A549 (cell line): ENCODE results near the gene PGA5. TPM values are rescaled to one million over a fixed set of nuclear protein-coding genes. Genes with fewer than 3 reads are reported as not detected.

ENCODE experiments used
- ATAC-seq, 2 experiments: fragments of 200-7000 bp in 1 of 2; fragments of >200 bp in 1 of 2; cut with Nextera tagmentation in 1 of 2; cut with Tn5 transposase in 1 of 2; 3 replicates each; pipeline versions ENCODE4 v1.8.0 to v1.9.1; 2018 to 2020; ENCODE audit warnings: mild to moderate bottlenecking in 1 of 2, moderate library complexity in 1 of 2
- CTCF ChIA-PET: fragments of 300-600 bp; sonication (Branson Sonifier 250); formaldehyde crosslinking; extraction: SDS; loops from one replicate; lab custom pipeline; 2021; ENCODE audit warnings: antibody characterized with exemption, inconsistent platforms; lab: Yijun Ruan, JAX
- POLR2A ChIA-PET: fragments of 350-600 bp; formaldehyde crosslinking; extraction: SDS; loops from one replicate; lab custom pipeline; 2021; ENCODE audit warnings: antibody characterized with exemption, inconsistent platforms; lab: Yijun Ruan, JAX
- DNase-seq, 2 experiments: peaks; one replicate each; pipeline versions ENCODE4 v3.0.0 to v3.0.0-alpha.2; 2011 to 2016; ENCODE audit warnings: low read depth in 1 of 2, low spot score in 1 of 2
- FAIRE-seq: peaks from 2 replicates; lab custom pipeline; 2011; peaks lifted over from hg19 to GRCh38; lab: Jason Lieb, UNC
- H3K27ac ChIP-seq, 2 experiments: fragments of >200 bp; sonication (Bioruptor Twin); formaldehyde crosslinking; 3 replicates each; pipeline ENCODE4 v1.5.1; 2016 to 2017
- H3K4me1 ChIP-seq: fragments of >200 bp; sonication (Bioruptor Twin); formaldehyde crosslinking; 3 replicates; pipeline ENCODE4 v1.6.1; 2016
- H3K4me2 ChIP-seq: fragments of >200 bp; sonication (Bioruptor Twin); formaldehyde crosslinking; 3 replicates; pipeline ENCODE4 v1.6.1; 2016
- H3K4me3 ChIP-seq: fragments of >200 bp; sonication (Bioruptor Twin); formaldehyde crosslinking; 3 replicates; pipeline ENCODE4 v1.5.1; 2016
- H3K9me3 ChIP-seq: fragments of >200 bp; sonication (Bioruptor Twin); formaldehyde crosslinking; 3 replicates; pipeline ENCODE4 v1.6.1; 2016
- ATOH8 ChIP-seq: fragments of 250-450 bp; sonication (Bioruptor Pico); IDR thresholded peaks from 2 replicates; pipeline ENCODE4 v1.5.0; 2020; ENCODE audit warnings: low read depth, mild to moderate bottlenecking, moderate library complexity
- CBX2 ChIP-seq: fragments of 200-600 bp; sonication (generic); IDR thresholded peaks from 2 replicates; pipeline ENCODE4 v1.6.1; 2016; ENCODE audit warnings: low read depth, mild to moderate bottlenecking, borderline replicate concordance
- CEBPB ChIP-seq, 2 experiments: fragments of >200 bp in 1 of 2; sonication (Bioruptor Twin) in 1 of 2; formaldehyde crosslinking in 1 of 2; IDR thresholded peaks; 2 replicates each; pipeline ENCODE4 v1.6.1; 2012 to 2016
- E2F6 ChIP-seq: IDR thresholded peaks from 2 replicates; pipeline ENCODE4 v1.6.1; 2012; ENCODE audit warnings: low read depth, borderline replicate concordance
- EHF ChIP-seq: fragments of 250-450 bp; sonication (Bioruptor Pico); IDR thresholded peaks from 2 replicates; pipeline ENCODE4 v1.5.0; 2020; ENCODE audit warnings: mild to moderate bottlenecking
- GATA3 ChIP-seq: IDR thresholded peaks from 2 replicates; pipeline ENCODE4 v1.6.1; 2012; ENCODE audit warnings: borderline replicate concordance
- HDAC2 ChIP-seq: fragments of 200-600 bp; sonication (generic); IDR thresholded peaks from 2 replicates; pipeline ENCODE4 v1.6.1; 2016
- HEYL ChIP-seq: fragments of 250-450 bp; sonication (Bioruptor Pico); IDR thresholded peaks from 2 replicates; pipeline ENCODE4 v1.8.0; 2021; ENCODE audit warnings: mild to moderate bottlenecking, moderate library complexity
- HOXB13 ChIP-seq: fragments of 250-450 bp; sonication (Bioruptor Pico); IDR thresholded peaks from 2 replicates; pipeline ENCODE4 v1.5.0; 2020; ENCODE audit warnings: low read depth, mild to moderate bottlenecking, moderate library complexity
- HOXB5 ChIP-seq: fragments of 250-450 bp; sonication (Bioruptor Pico); IDR thresholded peaks from 2 replicates; pipeline ENCODE4 v1.5.0; 2020; ENCODE audit warnings: mild to moderate bottlenecking, moderate library complexity
- JUN ChIP-seq, 2 experiments: fragments of >200 bp; sonication (Bioruptor Twin); formaldehyde crosslinking; IDR thresholded peaks; 2 replicates in 1 of 2; 3 replicates in 1 of 2; pipeline ENCODE4 v1.6.1; 2016 to 2017
- MAFK ChIP-seq: fragments of 450-650 bp; IDR thresholded peaks from 2 replicates; pipeline ENCODE4 v1.6.1; 2014; ENCODE audit not compliant: partially characterized antibody
- MAX ChIP-seq: IDR thresholded peaks from 2 replicates; pipeline ENCODE4 v1.6.1; 2012
- MAZ ChIP-seq: fragments of 150-350 bp; IDR thresholded peaks from 2 replicates; pipeline ENCODE4 v1.6.1; 2014; ENCODE audit warnings: antibody characterized with exemption, low read depth, low read length, borderline replicate concordance
- MYC ChIP-seq: IDR thresholded peaks from 2 replicates; pipeline ENCODE4 v1.6.1; 2012; ENCODE audit warnings: mild to moderate bottlenecking, inconsistent platforms, low read length, improper control_type of control experiment, borderline replicate concordance
- NFE2L2 ChIP-seq: fragments of 150-350 bp; conservative IDR thresholded peaks from 2 replicates; pipeline ENCODE4 v1.6.1; 2014; ENCODE audit warnings: low read length
- NPAS2 ChIP-seq: fragments of 250-450 bp; sonication (Bioruptor Pico); IDR thresholded peaks from 2 replicates; pipeline ENCODE4 v1.8.0; 2022; ENCODE audit warnings: mild to moderate bottlenecking, moderate library complexity, borderline replicate concordance
- PHF8 ChIP-seq: fragments of 200-600 bp; sonication (generic); IDR thresholded peaks from 2 replicates; pipeline ENCODE4 v1.6.1; 2016; ENCODE audit warnings: low read depth, mild to moderate bottlenecking, antibody characterized with exemption, moderate library complexity, borderline replicate concordance
- POLR2AphosphoS2 ChIP-seq: conservative IDR thresholded peaks from 2 replicates; pipeline ENCODE4 v1.6.1; 2012; ENCODE audit warnings: low read length, improper control_type of control experiment, inconsistent platforms
- RARB ChIP-seq: fragments of 250-450 bp; sonication (Bioruptor Pico); IDR thresholded peaks from 2 replicates; pipeline ENCODE4 v1.8.0; 2021; ENCODE audit warnings: mild to moderate bottlenecking, moderate library complexity
- RFX5 ChIP-seq: fragments of 450-650 bp; IDR thresholded peaks from 2 replicates; pipeline ENCODE4 v1.7.1; 2014; ENCODE audit warnings: antibody characterized with exemption, mild to moderate bottlenecking, moderate library complexity
- ZNF302 ChIP-seq: fragments of 250-450 bp; sonication (Bioruptor Pico); IDR thresholded peaks from 2 replicates; pipeline ENCODE4 v1.9.0; 2021; ENCODE audit warnings: inconsistent platforms, mild to moderate bottlenecking, moderate library complexity
- ZSCAN20 ChIP-seq: fragments of 250-450 bp; sonication (Bioruptor Pico); IDR thresholded peaks from 2 replicates; pipeline ENCODE4 v1.8.0; 2022; ENCODE audit warnings: mild to moderate bottlenecking, moderate library complexity
- WGBS: methylation state at CpG from one replicate; pipeline ENCODE4 v1.1.6; 2017; ENCODE audit errors: missing lambda C conversion rate; 5-methylcytosine and 5-hydroxymethylcytosine counted together
- polyA plus RNA-seq, 4 experiments: library from polyadenylated mRNA; depleted of rRNA in 3 of 4; stranded (reverse); fragments of >200 nt; fragmentation: RNase III in 1 of 4; extraction: RNeasy Plus Mini Kit Qiagen cat#74134 plus additional on column Dnase treatment in 1 of 4; gene quantifications; 2 replicates in 3 of 4; 3 replicates in 1 of 4; pipeline ENCODE4 v1.2.3, GENCODE V29; 2011 to 2017
- TF ChIP-seq, protein P1 (sequence below): IDR thresholded peaks from 2 replicates; pipeline ENCODE4 v1.6.1; 2012

PGA5 gene
- polyA plus RNA-seq, 2 of the 4 experiments (the other 2 are of a cell fraction) = not detected

GRCh38 chr11:61281581-61282250 is 40.7 kb downstream of the PGA5 start:
- H3K4me1 ChIP-seq = peaks cover 3% of the 10 kb centered on the region; the same call in 1 of the 3 replicates
- H3K4me3 ChIP-seq = peak overlapping the region; percentile 41
- TF ChIP-seq HOXB13 (CRISPR knock-in tag) = no peak
- no peak for TF ChIP-seq RARB (CRISPR knock-in tag)
- 0 out of 2 replicates have a peak, but pooled peaks have one; percentile 39 for TF ChIP-seq MAX
- TF ChIP-seq ATOH8 (CRISPR knock-in tag) = no peak
- 31% methylated on average over 24 of the region's 35 CpGs for WGBS
- H3K9me3 ChIP-seq = no peaks in the 10 kb centered on the region
- ATAC-seq = peak; percentile 75 to 95
- H3K4me2 ChIP-seq = peak overlapping the region; percentile 89
- peak; percentile 65 to 67 for DNase-seq
- ChIA-PET POLR2A (interaction anchor here (0.5 to 1.0 kb wide), 3 partner anchors 11 to 120 kb away, joined by 3 to 4 read pairs (median 3); partner anchors contain the start of gene VPS37C), CTCF (interaction anchor here (1.0 to 3.8 kb wide), 6 partner anchors 12 to 271 kb away, joined by 3 to 17 read pairs (median 4); partner anchors contain the start of gene VWCE)
- peak overlapping the region in 1 of 2 experiments; percentile 52; a peak in 3 of 6 replicates for H3K27ac ChIP-seq
- no peak for FAIRE-seq

DNA sequence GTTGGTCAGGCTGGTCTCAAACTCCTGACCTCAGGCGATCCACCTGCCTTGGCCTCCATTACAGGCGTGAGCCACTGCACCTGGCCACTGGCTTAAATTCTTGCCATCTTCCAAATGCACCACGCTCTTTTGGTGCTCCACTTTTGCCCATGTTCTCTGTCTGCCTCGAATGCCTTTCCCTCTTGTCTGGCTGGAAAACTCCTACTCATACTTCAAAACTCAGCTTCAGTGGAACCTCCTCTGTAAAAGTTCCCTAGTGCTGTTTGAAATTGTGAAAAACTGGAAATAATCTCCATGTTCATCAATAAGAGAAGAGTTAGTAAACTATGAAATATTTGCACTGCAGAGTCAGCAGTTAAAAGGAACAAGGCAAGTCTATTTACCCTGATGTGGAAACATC is 42.6 kb downstream of the PGA5 start:
- DNase-seq (no peak), FAIRE-seq (no peak), ATAC-seq (no peak)
- H3K4me3 ChIP-seq = no peak overlapping the region
- no peaks in the 10 kb centered on the region for H3K9me3 ChIP-seq
- CTCF ChIA-PET = interaction anchor here (2.3 kb wide), 1 partner anchor 10 kb away, joined by 8 read pairs; no protein-coding TSS in a partner anchor
- H3K4me2 ChIP-seq = no peak overlapping the region
- no peak overlapping the region for H3K27ac ChIP-seq
- 62% methylated on average over 4 of the region's 4 CpGs for WGBS
- TF ChIP-seq JUN (IDR thresholded peaks at IDR 0.05) (no peak), MAFK (peak; percentile 26)
- H3K4me1 ChIP-seq = peaks cover 3% of the 10 kb centered on the region; the same call in 1 of the 3 replicates
- POLR2A ChIA-PET = no interaction called here

DNA sequence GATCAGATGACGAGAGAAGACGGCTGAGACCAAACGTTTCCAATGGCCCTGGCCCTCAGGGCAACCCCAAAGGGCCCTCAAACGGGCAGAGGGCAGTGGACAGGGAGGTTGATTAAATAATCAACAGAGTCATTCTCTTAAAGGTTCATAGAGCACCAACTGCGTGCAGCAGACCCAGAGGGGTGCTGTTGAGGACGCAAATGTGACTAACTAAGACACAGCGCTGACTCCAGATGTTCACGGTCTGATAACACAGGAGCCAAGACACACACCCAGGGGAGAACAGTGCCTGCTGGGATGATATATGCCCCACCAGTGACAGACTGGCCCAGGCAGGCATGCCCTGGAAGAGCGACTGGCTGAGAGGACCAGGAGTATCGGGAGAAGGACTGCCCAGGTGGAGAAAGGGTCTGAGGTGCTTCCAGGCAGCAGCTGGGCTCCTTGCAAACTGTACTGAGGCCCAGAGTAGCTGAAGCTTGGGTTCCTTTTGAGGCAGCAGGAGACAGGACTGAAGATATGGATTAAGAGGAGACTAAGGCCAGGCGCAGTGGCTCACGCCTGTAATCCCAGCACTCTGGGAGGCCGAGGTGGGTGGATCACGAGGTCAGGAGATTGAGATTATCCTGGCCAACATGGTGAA is 46.5 kb downstream of the PGA5 start:
- Histone ChIP-seq H3K27ac (no peak overlapping the region), H3K4me2 (no peak overlapping the region), H3K4me1 (no peaks in the 10 kb centered on the region), H3K9me3 (no peaks in the 10 kb centered on the region), H3K4me3 (no peak overlapping the region)
- WGBS = 80% methylated on average over 14 of the region's 14 CpGs
- ChIA-PET POLR2A (no interaction called here), CTCF (interaction anchor here (1.6 kb wide), 1 partner anchor 49 kb away, joined by 5 read pairs; no protein-coding TSS in a partner anchor)
- ATAC-seq = no peak
- FAIRE-seq = no peak
- TF ChIP-seq EHF (CRISPR knock-in tag) (no peak), ZSCAN20 (CRISPR knock-in tag) (no peak), MAZ (no peak), CEBPB (IDR thresholded peaks at IDR 0.05) (no peak), RFX5 (no peak), HDAC2 (no peak), PHF8 (no peak), NFE2L2 (no peak), MYC (no peak), ZNF302 (CRISPR knock-in tag) (no peak), E2F6 (no peak), CBX2 (no peak), JUN (IDR thresholded peaks at IDR 0.05) (no peak), POLR2AphosphoS2 (no peak), NPAS2 (no peak), HEYL (CRISPR knock-in tag) (no peak), HOXB5 (CRISPR knock-in tag) (no peak), GATA3 (no peak)
- TF ChIP-seq, protein P1, sequence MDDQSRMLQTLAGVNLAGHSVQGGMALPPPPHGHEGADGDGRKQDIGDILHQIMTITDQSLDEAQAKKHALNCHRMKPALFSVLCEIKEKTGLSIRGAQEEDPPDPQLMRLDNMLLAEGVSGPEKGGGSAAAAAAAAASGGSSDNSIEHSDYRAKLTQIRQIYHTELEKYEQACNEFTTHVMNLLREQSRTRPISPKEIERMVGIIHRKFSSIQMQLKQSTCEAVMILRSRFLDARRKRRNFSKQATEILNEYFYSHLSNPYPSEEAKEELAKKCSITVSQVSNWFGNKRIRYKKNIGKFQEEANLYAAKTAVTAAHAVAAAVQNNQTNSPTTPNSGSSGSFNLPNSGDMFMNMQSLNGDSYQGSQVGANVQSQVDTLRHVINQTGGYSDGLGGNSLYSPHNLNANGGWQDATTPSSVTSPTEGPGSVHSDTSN = no peak
- DNase-seq = no peak
